H1 (cell line): Measurements from ENCODE around the gene TMEM45B. TPM values are rescaled to one million over a fixed set of nuclear protein-coding genes. Genes with fewer than 3 reads are reported as not detected.
"Not testable (repeated sequence)": the region's sequence is repeated elsewhere in the genome, so short reads cannot be mapped to it uniquely, and the experiment has no call there.

ENCODE experiments used
- CTCF ChIA-PET: fragments of 300-600 bp; sonication (Branson Sonifier 250); formaldehyde crosslinking; loops from one replicate; lab custom pipeline; 2021; ENCODE audit not compliant: partially characterized antibody; lab: Charles Lee
- POLR2A ChIA-PET: fragments of 300-600 bp; sonication (Branson Sonifier 250); formaldehyde crosslinking; loops from one replicate; lab custom pipeline; 2021; ENCODE audit warnings: inconsistent platforms; ENCODE audit not compliant: partially characterized antibody; lab: Charles Lee
- DNase-seq, 2 experiments: peaks; one replicate each; pipeline versions ENCODE4 v3.0.0 to v3.0.0-alpha.2; 2010 to 2022; ENCODE audit warnings: low spot score in 2 of 2, low read depth in 1 of 2, mixed read lengths in 1 of 2
- FAIRE-seq: peaks from 2 replicates; lab custom pipeline; 2011; peaks lifted over from hg19 to GRCh38; lab: Jason Lieb, UNC
- H2AFZ ChIP-seq: 2 replicates; pipeline ENCODE4 v1.8.1; 2012; ENCODE audit warnings: low read length, inconsistent platforms
- H2AK5ac ChIP-seq: 2 replicates; pipeline ENCODE4 v1.6.1; 2013; ENCODE audit warnings: low read depth, low read length
- H2BK120ac ChIP-seq: replicated peaks from 2 replicates; pipeline ENCODE3; 2013; ENCODE audit warnings: low read depth, low read length, inconsistent platforms
- H2BK12ac ChIP-seq: 2 replicates; pipeline ENCODE4 v1.6.1; 2013; ENCODE audit warnings: low read depth, low read length
- H2BK15ac ChIP-seq: 2 replicates; pipeline ENCODE4 v1.6.1; 2013; ENCODE audit warnings: low read length
- H2BK20ac ChIP-seq: 2 replicates; pipeline ENCODE4 v1.6.1; 2013; ENCODE audit warnings: low read length
- H2BK5ac ChIP-seq: 2 replicates; pipeline ENCODE4 v1.6.1; 2013; ENCODE audit warnings: low read depth, low read length
- H3K14ac ChIP-seq: 2 replicates; pipeline ENCODE4 v1.6.1; 2013; ENCODE audit warnings: inconsistent platforms; ENCODE audit not compliant: insufficient read length
- H3K18ac ChIP-seq: 2 replicates; pipeline ENCODE4 v1.6.1; 2013; ENCODE audit warnings: low read length; ENCODE audit errors: extremely low read depth
- H3K23ac ChIP-seq: 2 replicates; pipeline ENCODE4 v1.6.1; 2013; ENCODE audit warnings: inconsistent platforms; ENCODE audit not compliant: insufficient read length
- H3K23me2 ChIP-seq: 2 replicates; pipeline ENCODE4 v1.6.1; 2013; ENCODE audit warnings: low read depth, low read length
- H3K27ac ChIP-seq: 2 replicates; pipeline ENCODE4 v1.6.1; 2011; ENCODE audit warnings: low read depth, low read length, inconsistent platforms
- H3K27me3 ChIP-seq, 4 experiments: replicated peaks in 1 of 4; 1 replicate in 1 of 4; 2 replicates in 3 of 4; pipeline versions ENCODE4 v1.6.1 to v1.8.1; 2011 to 2013; ENCODE audit warnings: low read length in 3 of 4, mild to moderate bottlenecking in 3 of 4, inconsistent platforms in 2 of 4, mixed read lengths in 2 of 4, moderate library complexity in 1 of 4; ENCODE audit not compliant: control insufficient read depth in 3 of 4, insufficient read depth in 3 of 4; ENCODE audit errors: extremely low read depth in 1 of 4
- H3K36me3 ChIP-seq, 4 experiments: 2 replicates each; pipeline versions ENCODE4 v1.6.1 to v1.8.1; 2011 to 2013; ENCODE audit warnings: mild to moderate bottlenecking in 4 of 4, low read length in 3 of 4, moderate library complexity in 2 of 4, control low read depth in 1 of 4, inconsistent platforms in 1 of 4; ENCODE audit not compliant: insufficient read depth in 4 of 4, control insufficient read depth in 2 of 4
- H3K4ac ChIP-seq: replicated peaks from 2 replicates; pipeline ENCODE3; 2013; ENCODE audit warnings: low read length, low read depth, mixed read lengths, inconsistent platforms; ENCODE audit not compliant: insufficient read length
- H3K4me1 ChIP-seq, 4 experiments: replicated peaks in 1 of 4; 1 replicate in 1 of 4; 2 replicates in 3 of 4; pipeline versions ENCODE4 v1.6.1 to v1.8.1; 2011 to 2013; ENCODE audit warnings: low read length in 3 of 4, inconsistent platforms in 2 of 4, mixed read lengths in 1 of 4; ENCODE audit not compliant: insufficient read depth in 4 of 4, control insufficient read depth in 3 of 4
- H3K4me2 ChIP-seq, 2 experiments: 2 replicates each; pipeline versions ENCODE4 v1.6.1 to v1.8.1; 2011 to 2013; ENCODE audit warnings: low read depth in 2 of 2, low read length in 2 of 2, control low read depth in 1 of 2, inconsistent platforms in 1 of 2, mild to moderate bottlenecking in 1 of 2; ENCODE audit not compliant: insufficient read depth in 1 of 2
- H3K4me3 ChIP-seq, 4 experiments: fragments of 200-600, 300-600 bp in 1 of 4; sonication (generic), shearing (Covaris generic), sonication (Bioruptor Twin) in 1 of 4; 2 replicates each; pipeline versions ENCODE4 v1.5.1 to v1.8.1; 2011 to 2016; ENCODE audit warnings: low read length in 4 of 4, low read depth in 3 of 4, control low read depth in 2 of 4, inconsistent platforms in 2 of 4, mild to moderate bottlenecking in 2 of 4, mixed read lengths in 1 of 4, moderate library complexity in 1 of 4; ENCODE audit not compliant: insufficient read depth in 2 of 4; ENCODE audit errors: extremely low read depth in 1 of 4
- H3K56ac ChIP-seq: replicated peaks from 2 replicates; pipeline ENCODE3; 2013; ENCODE audit warnings: low read depth, mild to moderate bottlenecking, mixed read lengths, low read length, inconsistent platforms; ENCODE audit not compliant: insufficient read length
- H3K79me1 ChIP-seq: 2 replicates; pipeline ENCODE4 v1.6.1; 2013; ENCODE audit warnings: low read depth, low read length, control low read depth
- H3K79me2 ChIP-seq, 2 experiments: 2 replicates each; pipeline versions ENCODE4 v1.6.1 to v1.8.1; 2012 to 2013; ENCODE audit warnings: low read length in 2 of 2, mild to moderate bottlenecking in 2 of 2, inconsistent platforms in 1 of 2; ENCODE audit not compliant: insufficient read depth in 2 of 2, control insufficient read depth in 1 of 2
- H3K9ac ChIP-seq, 4 experiments: replicated peaks in 1 of 4; 1 replicate in 1 of 4; 2 replicates in 3 of 4; pipeline versions ENCODE4 v1.6.1 to v1.8.1; 2011 to 2013; ENCODE audit warnings: low read depth in 3 of 4, low read length in 3 of 4, control low read depth in 2 of 4, mild to moderate bottlenecking in 2 of 4, moderate library complexity in 2 of 4, inconsistent platforms in 1 of 4; ENCODE audit errors: extremely low read depth in 1 of 4
- H3K9me3 ChIP-seq, 2 experiments: 2 replicates each; pipeline versions ENCODE4 v1.6.1 to v1.8.1; 2012 to 2013; ENCODE audit warnings: mild to moderate bottlenecking in 2 of 2, moderate library complexity in 2 of 2, control low read depth in 1 of 2, inconsistent platforms in 1 of 2, low read depth in 1 of 2, low read length in 1 of 2, mixed read lengths in 1 of 2; ENCODE audit not compliant: insufficient read depth in 2 of 2
- H4K20me1 ChIP-seq, 2 experiments: replicated peaks in 1 of 2; 2 replicates each; pipeline versions ENCODE3 to v1.8.1; 2011 to 2013; ENCODE audit warnings: inconsistent platforms in 2 of 2, low read length in 2 of 2, mild to moderate bottlenecking in 1 of 2; ENCODE audit not compliant: insufficient read depth in 2 of 2, control insufficient read depth in 1 of 2
- H4K5ac ChIP-seq: 2 replicates; pipeline ENCODE4 v1.6.1; 2013; ENCODE audit warnings: low read length, low read depth, mixed read lengths, inconsistent platforms; ENCODE audit not compliant: insufficient read length
- H4K8ac ChIP-seq: 2 replicates; pipeline ENCODE4 v1.8.0; 2013; ENCODE audit warnings: mild to moderate bottlenecking, moderate library complexity, low read length, inconsistent platforms; ENCODE audit not compliant: insufficient read depth; ENCODE audit errors: extremely low read depth
- H4K91ac ChIP-seq: replicated peaks from 2 replicates; pipeline ENCODE3; 2013; ENCODE audit warnings: low read length, mixed read lengths, inconsistent platforms; ENCODE audit not compliant: insufficient read length
- BRCA1 ChIP-seq: IDR thresholded peaks from 2 replicates; pipeline ENCODE4 v1.6.1; 2012; ENCODE audit warnings: low read depth, low read length, improper control_type of control experiment
- GABPA ChIP-seq: IDR thresholded peaks from 2 replicates; pipeline ENCODE4 v1.6.1; 2011; ENCODE audit warnings: mild to moderate bottlenecking, low read length, moderate library complexity, borderline replicate concordance; ENCODE audit not compliant: insufficient read depth
- GTF2F1 ChIP-seq: IDR thresholded peaks from 2 replicates; pipeline ENCODE4 v1.6.1; 2012; ENCODE audit warnings: low read depth, low read length, improper control_type of control experiment, borderline replicate concordance
- MAX ChIP-seq: IDR thresholded peaks from 2 replicates; pipeline ENCODE4 v1.6.1; 2012; ENCODE audit warnings: inconsistent platforms
- POU5F1 ChIP-seq: IDR thresholded peaks from 2 replicates; pipeline ENCODE4 v1.6.1; 2011; ENCODE audit warnings: low read depth, mild to moderate bottlenecking, low read length, moderate library complexity
- TEAD4 ChIP-seq: IDR thresholded peaks from 2 replicates; pipeline ENCODE4 v1.6.1; 2012; ENCODE audit warnings: low read depth, low read length, inconsistent platforms, mixed read lengths
- polyA plus RNA-seq, 7 experiments: library from polyadenylated mRNA; depleted of rRNA in 3 of 7; stranded (reverse) in 5 of 7; unstranded in 2 of 7; fragments of >200 nt in 5 of 7; fragments of 200-250 nt in 2 of 7; gene quantifications; 1 replicate in 5 of 7; 2 replicates in 1 of 7; 4 replicates in 1 of 7; pipeline versions ENCODE4 v1.2.1 to v1.2.3, GENCODE V29; 2011 to 2013; ENCODE audit warnings: missing spikeins in 2 of 7, mixed read lengths in 2 of 7
- total RNA-seq: library from RNA; stranded (reverse); fragmentation: NEBNext Ultra II Directional; extraction: Animal tissue kit (Norgen Biotek cat#: 25700); gene quantifications from 2 replicates; pipeline ENCODE4 v1.2.1, GENCODE V29; 2021

Gene TMEM45B
- total and polyA plus RNA-seq, 2 of the 8 experiments (the other 6 are each of a cell fraction or from before 2014, with no cell fraction given), result 0.23 TPM; not detected in 1

DNA sequence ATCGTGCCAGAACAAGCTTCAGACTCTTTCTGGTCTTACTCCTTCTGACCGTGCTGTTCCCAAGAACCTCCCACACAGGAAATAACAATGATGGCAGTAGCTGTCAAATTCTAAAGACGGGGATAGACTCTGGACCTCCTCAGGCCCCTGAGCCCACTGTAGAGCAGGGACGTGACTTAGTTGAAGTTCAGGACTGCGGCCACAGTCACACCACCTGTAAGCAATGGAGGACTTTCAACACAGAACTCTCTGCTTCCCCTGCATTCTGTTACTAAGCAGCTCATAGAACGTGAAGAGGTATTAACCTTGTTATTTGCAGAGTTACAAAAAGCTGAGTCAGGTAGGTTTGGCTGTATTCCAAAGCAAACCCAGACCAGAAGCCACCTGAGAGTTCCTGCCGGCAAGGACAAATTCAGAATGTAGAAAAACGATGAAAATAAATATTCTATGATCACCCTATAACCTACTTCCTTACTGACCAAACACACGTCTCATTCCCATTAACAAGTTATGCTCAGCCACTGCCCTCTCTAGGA is 12.7 kb downstream of the TMEM45B start (continued):
- TF ChIP-seq GABPA (no peak), GTF2F1 (no peak), TEAD4 (no peak), POU5F1 (no peak), BRCA1 (no peak), MAX (no peak)

GRCh38 chr11:129829497-129829896 is 13.8 kb downstream of the TMEM45B start:
- H3K56ac ChIP-seq, POLR2A ChIA-PET, H3K79me1 ChIP-seq, H3K23me2 ChIP-seq, FAIRE-seq, H3K14ac ChIP-seq, H3K23ac ChIP-seq, H3K36me3 ChIP-seq, H4K8ac ChIP-seq, H2AFZ ChIP-seq, H3K4ac ChIP-seq, H3K18ac ChIP-seq, H3K27ac ChIP-seq, H4K5ac ChIP-seq, H2BK20ac ChIP-seq, H3K4me3 ChIP-seq, H4K91ac ChIP-seq, H4K20me1 ChIP-seq, H2BK120ac ChIP-seq, H3K79me2 ChIP-seq, H3K9ac ChIP-seq, H2BK5ac ChIP-seq, H3K27me3 ChIP-seq, H3K4me2 ChIP-seq, H3K9me3 ChIP-seq, CTCF ChIA-PET, H3K4me1 ChIP-seq, DNase-seq, H2BK15ac ChIP-seq, H2AK5ac ChIP-seq, H2BK12ac ChIP-seq: not testable (repeated sequence)
